K562 (cell line): ENCODE measurements around the gene VARS1. TPM values are rescaled to one million over a fixed set of nuclear protein-coding genes. Genes with fewer than 3 reads are reported as not detected.

Experiments
- CBX1 ChIP-seq: sonication (generic); IDR thresholded peaks from 2 replicates; pipeline ENCODE4 v1.6.1; 2016; ENCODE audit warnings: antibody characterized with exemption, low read depth, mild to moderate bottlenecking
- CBX2 ChIP-seq: fragments of 200-600 bp; sonication (generic); IDR thresholded peaks from one replicate; pipeline ENCODE4 v1.6.1; 2012; ENCODE audit warnings: mild to moderate bottlenecking, low read length, inconsistent platforms; ENCODE audit not compliant: insufficient read depth, poor library complexity, severe bottlenecking
- FOXP1 ChIP-seq: sonication (generic); formaldehyde crosslinking; IDR thresholded peaks from 2 replicates; pipeline ENCODE4 v1.8.0; 2022; ENCODE audit warnings: mild to moderate bottlenecking, missing genetic modification reagents
- IRF2 ChIP-seq: sonication (generic); formaldehyde crosslinking; IDR thresholded peaks from 2 replicates; pipeline ENCODE4 v1.8.1; 2022; ENCODE audit warnings: mild to moderate bottlenecking, missing genetic modification reagents
- LARP7 ChIP-seq: fragments of 450-650 bp; IDR thresholded peaks from 2 replicates; pipeline ENCODE4 v1.6.1; 2016
- MECOM ChIP-seq: fragments of 250-450 bp; sonication (Bioruptor Pico); IDR thresholded peaks from 2 replicates; pipeline ENCODE4 v1.8.0; 2022; ENCODE audit warnings: inconsistent platforms
- NBN ChIP-seq: fragments of 450-650 bp; IDR thresholded peaks from 2 replicates; pipeline ENCODE4 v1.6.1; 2016; ENCODE audit warnings: low read depth, mild to moderate bottlenecking
- RBM17 ChIP-seq: fragments of 200-400 bp; formaldehyde crosslinking; IDR thresholded peaks from 2 replicates; pipeline ENCODE4 v1.6.1; 2017; ENCODE audit warnings: low read depth, mild to moderate bottlenecking, low read length, borderline replicate concordance
- RBM39 ChIP-seq: fragments of 200-400 bp; formaldehyde crosslinking; optimal IDR thresholded peaks from 2 replicates; pipeline ENCODE3; 2018; ENCODE audit warnings: low read depth, low read length
- SMARCE1 ChIP-seq: fragments of 450-650 bp; IDR thresholded peaks from 2 replicates; pipeline ENCODE4 v1.7.1; 2016; ENCODE audit warnings: mild to moderate bottlenecking
- SNRNP70 ChIP-seq: fragments of 200-400 bp; formaldehyde crosslinking; optimal IDR thresholded peaks from 2 replicates; pipeline ENCODE3; 2017; ENCODE audit warnings: low read depth, low read length
- SRSF9 ChIP-seq: fragments of 200-400 bp; formaldehyde crosslinking; IDR thresholded peaks from 2 replicates; pipeline ENCODE4 v1.6.1; 2017; ENCODE audit warnings: low read depth, low read length, borderline replicate concordance
- TFAM ChIP-seq: fragments of 250-450 bp; sonication (Bioruptor Pico); conservative IDR thresholded peaks from 2 replicates; pipeline ENCODE4 v1.5.0; 2021; ENCODE audit warnings: mild to moderate bottlenecking, moderate library complexity
- YY1 ChIP-seq, 3 experiments: IDR thresholded peaks; 2 replicates each; pipeline ENCODE4 v1.6.1; 2011; ENCODE audit warnings: low read length in 2 of 3, mild to moderate bottlenecking in 2 of 3, moderate library complexity in 2 of 3, borderline replicate concordance in 1 of 3, control low read depth in 1 of 3, low read depth in 1 of 3; ENCODE audit not compliant: insufficient read depth in 3 of 3, insufficient replicate concordance in 2 of 3, control insufficient read depth in 1 of 3, insufficient read length in 1 of 3; ENCODE audit errors: extremely low read depth in 1 of 3
- ZNF316 ChIP-seq: fragments of 450-650 bp; IDR thresholded peaks from 2 replicates; pipeline ENCODE4 v1.6.1; 2016
- polyA plus RNA-seq, 8 experiments: library from polyadenylated mRNA; depleted of rRNA in 4 of 8; stranded (reverse) in 5 of 8; unstranded in 3 of 8; fragments of >200 nt; fragmentation: Nextera tagmentation in 2 of 8; fragmentation: Illumina TruSeq in 1 of 8; extraction: Ambion mirVana in 2 of 8; extraction: Trizol in 1 of 8; gene quantifications; 2 replicates each; pipeline versions ENCODE4 v1.2.1 to v1.2.3, GENCODE V29; 2011 to 2014; ENCODE audit warnings: inconsistent platforms in 1 of 8, missing spikeins in 1 of 8
- total RNA-seq, 7 experiments: library from RNA; depleted of rRNA in 6 of 7; stranded (reverse); fragments of >200 nt in 6 of 7; fragmentation: Illumina TruSeq in 2 of 7; extraction: Trizol in 2 of 7; gene quantifications; 2 replicates each; pipeline versions ENCODE4 v1.2.1 to v1.2.3, GENCODE V29; 2011 to 2021; ENCODE audit warnings: low replicate concordance in 1 of 7
- TF ChIP-seq, protein P1 (sequence below), 2 experiments: fragments of 450-650 bp in 1 of 2; sonication (generic) in 1 of 2; formaldehyde crosslinking in 1 of 2; IDR thresholded peaks; 2 replicates each; pipeline versions ENCODE4 v1.7.1 to v1.9.0; 2016 to 2022; ENCODE audit warnings: inconsistent platforms in 1 of 2, mild to moderate bottlenecking in 1 of 2, missing genetic modification reagents in 1 of 2
- TF ChIP-seq, protein P2 (sequence below): sonication (generic); formaldehyde crosslinking; IDR thresholded peaks from 2 replicates; pipeline ENCODE4 v1.9.0; 2022; ENCODE audit warnings: mild to moderate bottlenecking, missing genetic modification reagents
- TF ChIP-seq, protein P3 (sequence below): sonication (generic); formaldehyde crosslinking; IDR thresholded peaks from 2 replicates; pipeline ENCODE4 v1.8.0; 2022; ENCODE audit warnings: missing genetic modification reagents, mild to moderate bottlenecking, moderate library complexity, borderline replicate concordance

VARS1 gene
- total and polyA plus RNA-seq, 9 of the 15 experiments (the other 6 are each of a cell fraction or from before 2014, with no cell fraction given), result 2.9 to 488 (median 130) TPM

DNA sequence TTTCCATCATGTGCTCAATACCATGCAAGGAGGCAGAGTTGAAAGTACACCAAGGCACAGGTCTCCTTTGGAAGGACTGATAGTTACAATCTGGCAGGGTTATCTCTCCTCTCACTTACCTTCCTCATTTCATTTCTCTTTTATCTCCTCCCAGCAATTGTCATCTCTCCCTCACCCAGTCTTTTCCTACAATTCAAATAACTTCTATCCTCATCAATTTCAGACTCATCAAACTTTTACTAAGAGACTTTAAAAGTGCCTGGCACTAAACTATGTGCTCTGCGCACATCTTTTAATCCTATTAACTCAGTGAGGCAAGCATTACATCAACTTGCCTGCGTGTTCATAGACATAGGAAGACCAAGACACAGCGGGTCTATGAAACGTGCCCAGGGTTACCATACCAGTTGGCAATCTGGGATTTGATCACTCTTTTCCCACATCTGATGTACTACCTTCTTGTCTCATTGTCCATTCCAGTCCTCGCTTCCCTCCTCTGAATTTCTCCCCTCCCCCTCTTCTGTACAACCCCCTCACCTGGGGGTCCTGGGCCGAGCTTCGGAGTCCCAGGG, 1.2 kb downstream of the VARS1 start (continued):
- TF ChIP-seq, protein P1, sequence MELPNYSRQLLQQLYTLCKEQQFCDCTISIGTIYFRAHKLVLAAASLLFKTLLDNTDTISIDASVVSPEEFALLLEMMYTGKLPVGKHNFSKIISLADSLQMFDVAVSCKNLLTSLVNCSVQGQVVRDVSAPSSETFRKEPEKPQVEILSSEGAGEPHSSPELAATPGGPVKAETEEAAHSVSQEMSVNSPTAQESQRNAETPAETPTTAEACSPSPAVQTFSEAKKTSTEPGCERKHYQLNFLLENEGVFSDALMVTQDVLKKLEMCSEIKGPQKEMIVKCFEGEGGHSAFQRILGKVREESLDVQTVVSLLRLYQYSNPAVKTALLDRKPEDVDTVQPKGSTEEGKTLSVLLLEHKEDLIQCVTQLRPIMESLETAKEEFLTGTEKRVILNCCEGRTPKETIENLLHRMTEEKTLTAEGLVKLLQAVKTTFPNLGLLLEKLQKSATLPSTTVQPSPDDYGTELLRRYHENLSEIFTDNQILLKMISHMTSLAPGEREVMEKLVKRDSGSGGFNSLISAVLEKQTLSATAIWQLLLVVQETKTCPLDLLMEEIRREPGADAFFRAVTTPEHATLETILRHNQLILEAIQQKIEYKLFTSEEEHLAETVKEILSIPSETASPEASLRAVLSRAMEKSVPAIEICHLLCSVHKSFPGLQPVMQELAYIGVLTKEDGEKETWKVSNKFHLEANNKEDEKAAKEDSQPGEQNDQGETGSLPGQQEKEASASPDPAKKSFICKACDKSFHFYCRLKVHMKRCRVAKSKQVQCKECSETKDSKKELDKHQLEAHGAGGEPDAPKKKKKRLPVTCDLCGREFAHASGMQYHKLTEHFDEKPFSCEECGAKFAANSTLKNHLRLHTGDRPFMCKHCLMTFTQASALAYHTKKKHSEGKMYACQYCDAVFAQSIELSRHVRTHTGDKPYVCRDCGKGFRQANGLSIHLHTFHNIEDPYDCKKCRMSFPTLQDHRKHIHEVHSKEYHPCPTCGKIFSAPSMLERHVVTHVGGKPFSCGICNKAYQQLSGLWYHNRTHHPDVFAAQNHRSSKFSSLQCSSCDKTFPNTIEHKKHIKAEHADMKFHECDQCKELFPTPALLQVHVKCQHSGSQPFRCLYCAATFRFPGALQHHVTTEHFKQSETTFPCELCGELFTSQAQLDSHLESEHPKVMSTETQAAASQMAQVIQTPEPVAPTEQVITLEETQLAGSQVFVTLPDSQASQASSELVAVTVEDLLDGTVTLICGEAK (IDR thresholded peaks at IDR 0.05), result peak; percentile 36; the same call in 1 of the 2 replicates
- TF ChIP-seq, protein P1 (CRISPR knock-in tag; IDR thresholded peaks at IDR 0.05), result no peak
- TF ChIP-seq, protein P2, sequence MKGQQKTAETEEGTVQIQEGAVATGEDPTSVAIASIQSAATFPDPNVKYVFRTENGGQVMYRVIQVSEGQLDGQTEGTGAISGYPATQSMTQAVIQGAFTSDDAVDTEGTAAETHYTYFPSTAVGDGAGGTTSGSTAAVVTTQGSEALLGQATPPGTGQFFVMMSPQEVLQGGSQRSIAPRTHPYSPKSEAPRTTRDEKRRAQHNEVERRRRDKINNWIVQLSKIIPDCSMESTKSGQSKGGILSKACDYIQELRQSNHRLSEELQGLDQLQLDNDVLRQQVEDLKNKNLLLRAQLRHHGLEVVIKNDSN, result 0 out of 2 replicates have a peak, but pooled peaks have one; percentile 46
- TF ChIP-seq RBM17, result no peak
- no peak for TF ChIP-seq IRF2 (CRISPR knock-in tag)
- TF ChIP-seq CBX2, result no peak
- TF ChIP-seq NBN, result peak; percentile 55; the same call in 1 of the 2 replicates
- TF ChIP-seq CBX1, result no peak
- TF ChIP-seq, protein P3, sequence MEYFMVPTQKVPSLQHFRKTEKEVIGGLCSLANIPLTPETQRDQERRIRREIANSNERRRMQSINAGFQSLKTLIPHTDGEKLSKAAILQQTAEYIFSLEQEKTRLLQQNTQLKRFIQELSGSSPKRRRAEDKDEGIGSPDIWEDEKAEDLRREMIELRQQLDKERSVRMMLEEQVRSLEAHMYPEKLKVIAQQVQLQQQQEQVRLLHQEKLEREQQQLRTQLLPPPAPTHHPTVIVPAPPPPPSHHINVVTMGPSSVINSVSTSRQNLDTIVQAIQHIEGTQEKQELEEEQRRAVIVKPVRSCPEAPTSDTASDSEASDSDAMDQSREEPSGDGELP (CRISPR knock-in tag), result no peak
- TF ChIP-seq RBM39, result no peak
- peak; percentile 43; the same call in 1 of the 2 replicates for TF ChIP-seq FOXP1
- TF ChIP-seq LARP7, result no peak
- no peak; the same call in 1 of the 2 replicates for TF ChIP-seq ZNF316
- TF ChIP-seq SNRNP70, result no peak
- TF ChIP-seq SRSF9, result no peak
- TF ChIP-seq YY1 (IDR thresholded peaks at IDR 0.05; ENCODE audit: borderline replicate concordance in 1 of 3, control insufficient read depth in 1 of 3, extremely low read depth in 1 of 3, insufficient read depth in 3 of 3, insufficient read length in 1 of 3, insufficient replicate concordance in 2 of 3, low read depth in 1 of 3, low read length in 2 of 3), result no peak
- peak; percentile 87 for TF ChIP-seq SMARCE1
- no peak for TF ChIP-seq TFAM
- TF ChIP-seq MECOM, result no peak
